Psoas muscle (tissue), 8 donors: Measurements from ENCODE around the gene DOP1A. TPM values are rescaled to one million over a fixed set of nuclear protein-coding genes. Genes with fewer than 3 reads are reported as not detected.

Experiments used
- ATAC-seq, 4 donors: fragments of 200-7000 bp; cut with Tn5 transposase; one replicate each; pipeline ENCODE4 v1.9.1; 2020; ENCODE audit warnings: moderate library complexity in 3 of 4, mild to moderate bottlenecking in 2 of 4
- DNase-seq, 2 donors: peaks; one replicate each; pipeline ENCODE4 v3.0.0-alpha.2; 2020
- H3K27ac ChIP-seq: fragments of 200-600 bp; one replicate; pipeline ENCODE4 v1.8.0; 2022
- H3K27me3 ChIP-seq, 3 donors: fragments of 200-600 bp in 1 of 3; one replicate each; pipeline versions ENCODE4 v1.6.1 to v1.8.0; 2013 to 2022; ENCODE audit warnings: low read length in 2 of 3, mild to moderate bottlenecking in 2 of 3, moderate library complexity in 1 of 3; ENCODE audit not compliant: insufficient read depth in 3 of 3
- H3K36me3 ChIP-seq, 2 donors: fragments of 200-600 bp in 1 of 2; one replicate each; pipeline versions ENCODE4 v1.6.1 to v1.8.0; 2013 to 2022; ENCODE audit warnings: low read depth in 1 of 2, mild to moderate bottlenecking in 1 of 2, moderate library complexity in 1 of 2; ENCODE audit not compliant: insufficient read depth in 1 of 2
- H3K4me1 ChIP-seq: fragments of 200-600 bp; one replicate; pipeline ENCODE4 v1.8.0; 2022
- H3K4me3 ChIP-seq: fragments of 200-600 bp; one replicate; pipeline ENCODE4 v1.8.0; 2022; ENCODE audit warnings: mild to moderate bottlenecking
- H3K9me3 ChIP-seq: fragments of 200-600 bp; one replicate; pipeline ENCODE4 v1.8.0; 2022
- CTCF ChIP-seq: fragments of 200-600 bp; IDR thresholded peaks from one replicate; pipeline ENCODE4 v1.8.0; 2022; ENCODE audit warnings: antibody characterized with exemption
- WGBS, 3 donors: extraction: QIAGEN DNeasy Blood & Tissue Kit; methylation state at CpG; one replicate each; pipeline versions ENCODE4 v1.1.6 to v1.1.7; 2013; 5-methylcytosine and 5-hydroxymethylcytosine counted together
- intact Hi-C, 2 donors: fragments of 100-400 bp; cut with DNase I; formaldehyde crosslinking; loops; one replicate each; pipeline versions ENCODE4 v1.11.0 to v1.14.2; 2022
- polyA plus RNA-seq, 3 donors: library from polyadenylated mRNA; stranded (reverse); fragments of 200-250 nt; gene quantifications; one replicate each; pipeline ENCODE4 v1.2.3, GENCODE V29; 2013
- total RNA-seq, 4 donors: library from RNA; stranded (reverse); fragmentation: NEBNext Ultra II Directional in 2 of 4; extraction: Animal tissue kit (Norgen Biotek cat#: 25700) in 2 of 4; gene quantifications; one replicate each; pipeline versions ENCODE4 v1.2.1 to v1.2.4, GENCODE V29; 2021 to 2023
- donor health status: healthy with polysubstance abuse.
- donor health status: DM: no; HTN: no; CAD: no; lungs with moderate emphysema.
- donor health status: Bipolar disorder and iron deficiency.
- donor health status: healthy.
- donor health status: DM: yes; HTN: yes; CAD: no.
- donor health status: DM: no; HTN: no; CAD: no.
- donor health status: DM: no; HTN: no; CAD: no.
- donor health status: DM: yes; HTN: yes; CAD: no.

DOP1A gene
- total and polyA plus RNA-seq, 7 donors: 2.1 to 14.0 (median 12.7) TPM

GRCh38 chr6:83138758-83139157 lies 71.3 kb downstream of the DOP1A start:
- TF ChIP-seq CTCF: no peak
- Histone ChIP-seq H3K9me3 (no peaks in the 10 kb centered on the region), H3K4me1 (no peaks in the 10 kb centered on the region), H3K27me3 (no peaks in the 10 kb centered on the region), H3K36me3 (peaks cover 4 to 100% of the 10 kb centered on the region in 2 donors), H3K27ac (no peak overlapping the region), H3K4me3 (no peak overlapping the region)
- intact Hi-C loops: loop anchor here in 1 of 2 donors (10.0 kb wide), 1 partner anchor 944 kb away; no protein-coding TSS in a partner anchor
- ATAC-seq (no peak), DNase-seq (no peak)
- 85 to 91% (median 86%) methylated on average over 3 of the region's 3 CpGs for WGBS, 3 donors

GRCh38 chr6:83151114-83151513 lies 83.6 kb downstream of the DOP1A start:
- H3K4me3 ChIP-seq: no peak overlapping the region
- no peak overlapping the region for H3K27ac ChIP-seq
- peaks cover 0 to 98% of the 10 kb centered on the region in 2 donors for H3K36me3 ChIP-seq
- intact Hi-C loops: loop anchor here (10.0 kb wide), 1 partner anchor 936 kb away; no protein-coding TSS in a partner anchor
- H3K4me1 ChIP-seq: no peaks in the 10 kb centered on the region
- no peaks in the 10 kb centered on the region for H3K9me3 ChIP-seq
- no peaks in the 10 kb centered on the region for H3K27me3 ChIP-seq
- TF ChIP-seq CTCF: no peak
- no peak for ATAC-seq
- 96 to 100% (median 97%) methylated on average over 2 of the region's 2 CpGs for WGBS, 3 donors
- no peak for DNase-seq

GRCh38 chr6:83152913-83153312 lies 85.4 kb downstream of the DOP1A start:
- H3K4me1 ChIP-seq: no peaks in the 10 kb centered on the region
- 87 to 100% (median 93%) methylated on average over 1 of the region's 1 CpG for WGBS, 3 donors
- no peak for DNase-seq
- no peak overlapping the region for H3K4me3 ChIP-seq
- no peaks in the 10 kb centered on the region for H3K9me3 ChIP-seq
- ATAC-seq: no peak
- TF ChIP-seq CTCF: no peak
- H3K27me3 ChIP-seq: no peaks in the 10 kb centered on the region
- no peak overlapping the region for H3K27ac ChIP-seq
- H3K36me3 ChIP-seq: peaks cover 2 to 97% of the 10 kb centered on the region in 2 donors
- intact Hi-C loops: loop anchor here (10.0 kb wide), 1 partner anchor 938 kb away; no protein-coding TSS in a partner anchor

GRCh38 chr6:83153883-83154521 lies 86.5 kb downstream of the DOP1A start:
- Histone ChIP-seq H3K4me3 (no peak overlapping the region), H3K27ac (no peak overlapping the region), H3K36me3 (peaks cover 2 to 97% of the 10 kb centered on the region in 2 donors), H3K27me3 (no peaks in the 10 kb centered on the region), H3K9me3 (no peaks in the 10 kb centered on the region), H3K4me1 (no peaks in the 10 kb centered on the region)
- WGBS, 3 donors: 86 to 94% (median 89%) methylated on average over 4 of the region's 4 CpGs
- DNase-seq: no peak
- intact Hi-C loops: loop anchor here (10.0 kb wide), 1 partner anchor 939 kb away; no protein-coding TSS in a partner anchor
- TF ChIP-seq CTCF: no peak
- no peak for ATAC-seq
